GM18909 (cell line): ENCODE results near the gene RNF213.
"Not testable (repeated sequence)": the region's sequence is repeated elsewhere in the genome, so short reads cannot be mapped to it uniquely, and the experiment has no call there.

Experiments used
- ATAC-seq: cut with Tn5 transposase; IDR thresholded peaks from one replicate; pipeline ENCODE4 v1.9.1; 2021; ENCODE audit warnings: mild to moderate bottlenecking; ENCODE audit not compliant: unreplicated experiment, poor library complexity

The RNF213 gene

GRCh38 chr17:80407917-80408316 lies 147.3 kb downstream of the RNF213 start:
- ATAC-seq: not testable (repeated sequence)

GRCh38 chr17:80408872-80409271 lies 148.2 kb downstream of the RNF213 start:
- ATAC-seq: no peak

DNA sequence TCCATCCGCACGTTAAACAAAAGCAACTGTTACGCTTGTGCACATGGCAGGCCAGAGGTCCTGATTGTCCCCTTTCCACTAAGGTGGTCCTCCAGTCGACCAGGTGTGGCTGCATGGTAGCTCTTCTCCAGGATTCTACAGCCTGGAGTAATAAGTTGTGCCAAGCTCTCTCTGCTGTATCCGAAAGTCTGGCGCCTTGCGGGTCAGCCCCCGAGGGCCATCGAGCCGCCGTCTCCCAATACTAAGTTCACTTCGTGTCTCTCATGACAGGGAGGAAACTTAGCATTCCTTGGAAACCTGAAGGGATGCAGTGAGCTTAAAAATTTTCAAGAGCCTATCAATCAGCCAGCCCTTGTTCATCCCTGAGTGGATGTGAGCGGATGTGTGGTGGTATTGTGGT lies 149.0 kb downstream of the RNF213 start:
- no peak for ATAC-seq

GRCh38 chr17:80410441-80411087 lies 149.9 kb downstream of the RNF213 start:
- not testable (repeated sequence) for ATAC-seq

DNA sequence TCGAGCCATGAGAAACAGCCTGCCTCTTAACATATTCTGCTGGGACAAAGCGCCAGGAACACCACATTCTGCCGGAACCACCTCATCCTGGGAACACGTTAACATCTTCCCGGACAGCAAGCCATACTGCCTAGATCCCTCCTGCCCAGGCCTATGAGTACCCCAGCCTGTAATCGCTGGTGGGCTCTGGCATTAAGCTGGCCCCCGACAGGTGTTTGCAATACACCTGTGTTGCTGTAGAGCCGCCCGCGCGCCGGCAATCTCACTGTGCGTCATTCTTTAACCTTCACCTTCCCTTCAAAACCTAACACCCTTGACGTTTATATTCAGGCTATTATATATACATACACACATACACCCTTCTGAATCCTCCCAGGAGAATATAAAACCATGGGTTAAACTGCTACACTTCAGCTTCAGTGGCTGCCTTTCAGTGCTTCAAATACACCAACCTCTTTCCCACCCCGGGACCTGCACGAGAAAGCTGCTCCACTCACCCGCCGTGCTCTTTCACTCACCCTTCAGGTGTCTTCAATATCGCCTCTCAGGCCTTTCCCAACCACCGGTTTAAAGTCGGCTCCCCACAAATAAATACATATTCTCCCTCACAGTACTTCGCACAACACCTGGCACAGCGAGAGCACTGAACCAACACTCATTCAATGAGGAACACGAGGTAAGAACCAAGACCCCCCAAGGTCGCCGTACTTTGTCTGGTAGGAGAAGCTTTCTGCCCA lies 153.3 kb downstream of the RNF213 start:
- no peak for ATAC-seq

DNA sequence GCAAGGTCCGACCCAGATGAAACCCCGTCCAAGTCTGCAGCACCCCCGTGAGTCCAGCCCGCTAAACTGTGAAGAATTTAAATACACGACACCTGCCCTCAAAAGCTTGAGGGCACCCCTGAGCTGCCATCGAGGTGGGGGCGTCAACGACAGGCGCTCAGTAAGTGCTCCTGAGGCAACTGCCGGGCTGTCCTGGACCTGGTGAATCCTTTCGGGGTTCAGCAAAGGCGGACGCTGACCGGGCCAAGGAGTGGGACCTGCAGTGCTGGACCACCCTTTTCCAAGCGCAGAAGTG lies 153.8 kb downstream of the RNF213 start:
- peak; percentile 7 for ATAC-seq

DNA sequence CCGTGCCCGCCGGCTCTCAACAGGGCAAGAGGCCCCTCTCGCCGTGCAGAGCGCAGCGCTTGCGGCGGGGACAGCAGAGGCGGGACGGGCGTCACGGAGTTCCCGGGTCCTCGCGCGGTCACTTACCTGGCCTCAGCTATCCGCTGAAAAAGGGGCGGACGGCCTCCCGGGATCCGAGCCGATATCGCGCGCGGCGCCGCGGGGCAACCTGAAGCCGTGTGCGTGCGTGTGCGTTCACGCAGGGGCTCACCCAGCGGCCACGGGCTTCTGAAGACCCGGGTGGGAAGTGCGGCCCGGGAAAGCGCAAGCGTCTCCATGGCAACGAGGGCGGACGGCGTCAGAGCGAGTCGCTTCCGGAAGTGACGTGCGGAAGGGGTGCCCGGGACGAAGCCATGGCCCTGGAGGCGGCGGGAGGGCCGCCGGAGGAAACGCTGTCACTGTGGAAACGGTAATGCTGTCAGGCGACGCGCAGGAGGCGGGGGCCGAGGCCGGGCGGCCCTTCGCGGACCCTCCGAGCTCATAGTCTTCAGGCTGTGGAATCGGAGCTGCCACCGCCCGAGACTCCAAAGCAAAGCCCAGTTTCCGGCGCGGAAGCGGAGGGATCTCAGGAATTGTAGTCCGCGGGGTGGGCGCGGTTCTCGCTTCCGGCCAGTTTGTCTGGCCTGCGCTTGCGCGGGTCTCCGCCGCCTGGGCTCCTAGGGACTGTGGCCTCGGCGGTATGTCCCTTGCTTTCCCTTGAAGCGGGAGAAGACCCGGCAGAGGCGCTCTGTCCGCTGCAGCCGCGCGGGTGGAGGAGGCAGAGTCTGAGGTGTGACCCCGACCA lies 154.4 kb downstream of the RNF213 start, which contains the start of gene ENDOV:
TSS of gene ENDOV (plus strand) at position 365 of the 823 bp plus-strand sequence. CDS start at position 393, 28 bp downstream.
- ATAC-seq: peak; percentile 88

- peak; percentile 22 for ATAC-seq
Measured at GRCh38 chr17:80415626-80416137, 155.0 kb downstream of the RNF213 start.

DNA sequence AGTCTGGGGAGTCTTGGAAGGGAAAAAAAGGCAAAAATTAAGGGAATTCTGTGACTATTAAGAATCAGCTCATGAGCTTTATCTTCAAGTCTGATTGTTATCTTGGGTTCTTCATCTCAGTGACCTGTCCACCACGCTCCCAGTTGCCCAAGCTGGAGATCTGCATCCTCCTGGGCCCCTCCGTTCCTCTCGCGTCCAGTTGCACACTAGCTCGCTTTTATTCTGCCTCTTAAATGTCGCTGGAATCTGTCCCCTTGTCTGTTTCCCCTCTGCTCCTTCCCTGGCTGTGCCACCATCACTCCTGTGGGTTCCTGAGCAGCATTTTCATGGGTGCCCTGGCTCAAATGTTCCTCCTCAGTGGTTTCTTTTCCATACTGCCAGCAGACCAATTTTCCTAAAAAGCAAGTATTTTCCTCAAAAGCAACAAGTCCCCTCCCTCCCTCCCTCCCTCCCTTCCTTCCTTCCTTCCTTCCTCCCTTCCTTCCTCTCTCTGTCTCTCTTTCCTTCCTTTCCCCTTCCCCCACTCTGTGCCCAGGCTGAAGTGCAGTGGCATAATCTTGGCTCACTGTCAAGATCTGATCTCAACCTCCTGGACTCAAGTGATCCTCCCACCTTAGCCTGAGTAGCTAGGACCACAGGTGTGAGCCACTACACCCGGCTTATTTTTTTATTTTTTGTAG lies 155.7 kb downstream of the RNF213 start:
- ATAC-seq: no peak

GRCh38 chr17:80416940-80417293 lies 156.3 kb downstream of the RNF213 start:
- ATAC-seq: no peak

- no peak for ATAC-seq
Measured at GRCh38 chr17:80418589-80418988, 157.9 kb downstream of the RNF213 start.

- ATAC-seq: no peak
Measured at GRCh38 chr17:80419255-80419654, 158.6 kb downstream of the RNF213 start.

DNA sequence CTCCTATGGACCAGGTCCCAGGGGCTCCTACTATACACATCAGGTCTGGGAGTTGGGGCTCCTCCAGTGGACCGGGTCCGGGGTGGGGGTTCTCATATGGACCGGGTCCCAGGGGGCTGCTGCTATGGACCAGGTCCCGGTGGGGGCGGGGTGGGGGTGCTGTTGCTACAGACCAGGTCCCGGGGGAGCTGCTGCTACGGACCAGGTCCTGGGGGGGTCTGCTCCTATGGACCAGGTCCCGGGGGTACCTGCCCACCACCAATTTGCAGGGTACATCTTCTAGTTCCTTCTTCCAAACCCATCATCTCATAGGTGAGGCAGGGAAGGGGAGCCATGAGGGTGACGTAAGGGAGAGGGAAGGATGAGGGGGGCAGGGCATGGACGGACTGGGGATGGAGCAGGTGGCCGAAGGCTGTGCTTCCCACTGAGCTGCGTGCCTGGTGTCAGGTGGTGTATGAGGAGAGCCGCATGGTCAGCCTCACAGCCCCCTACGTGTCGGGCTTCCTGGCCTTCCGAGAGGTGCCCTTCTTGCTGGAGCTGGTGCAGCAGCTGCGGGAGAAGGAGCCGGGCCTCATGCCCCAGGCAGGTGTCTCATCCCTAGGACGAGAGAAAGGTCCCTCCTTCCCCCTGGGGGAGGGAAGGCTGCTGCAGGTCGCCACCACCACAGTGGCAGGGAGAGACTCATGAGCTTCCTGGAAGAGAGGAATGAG lies 160.9 kb downstream of the RNF213 start:
- ATAC-seq: no peak

- no peak for ATAC-seq
Measured at GRCh38 chr17:80422276-80422675, 161.6 kb downstream of the RNF213 start.

- ATAC-seq: no peak
Measured at GRCh38 chr17:80422981-80423380, 162.3 kb downstream of the RNF213 start.

- ATAC-seq: no peak
Measured at GRCh38 chr17:80423536-80424225, 163.0 kb downstream of the RNF213 start.

GRCh38 chr17:80424261-80424660 lies 163.6 kb downstream of the RNF213 start:
- ATAC-seq: no peak

DNA sequence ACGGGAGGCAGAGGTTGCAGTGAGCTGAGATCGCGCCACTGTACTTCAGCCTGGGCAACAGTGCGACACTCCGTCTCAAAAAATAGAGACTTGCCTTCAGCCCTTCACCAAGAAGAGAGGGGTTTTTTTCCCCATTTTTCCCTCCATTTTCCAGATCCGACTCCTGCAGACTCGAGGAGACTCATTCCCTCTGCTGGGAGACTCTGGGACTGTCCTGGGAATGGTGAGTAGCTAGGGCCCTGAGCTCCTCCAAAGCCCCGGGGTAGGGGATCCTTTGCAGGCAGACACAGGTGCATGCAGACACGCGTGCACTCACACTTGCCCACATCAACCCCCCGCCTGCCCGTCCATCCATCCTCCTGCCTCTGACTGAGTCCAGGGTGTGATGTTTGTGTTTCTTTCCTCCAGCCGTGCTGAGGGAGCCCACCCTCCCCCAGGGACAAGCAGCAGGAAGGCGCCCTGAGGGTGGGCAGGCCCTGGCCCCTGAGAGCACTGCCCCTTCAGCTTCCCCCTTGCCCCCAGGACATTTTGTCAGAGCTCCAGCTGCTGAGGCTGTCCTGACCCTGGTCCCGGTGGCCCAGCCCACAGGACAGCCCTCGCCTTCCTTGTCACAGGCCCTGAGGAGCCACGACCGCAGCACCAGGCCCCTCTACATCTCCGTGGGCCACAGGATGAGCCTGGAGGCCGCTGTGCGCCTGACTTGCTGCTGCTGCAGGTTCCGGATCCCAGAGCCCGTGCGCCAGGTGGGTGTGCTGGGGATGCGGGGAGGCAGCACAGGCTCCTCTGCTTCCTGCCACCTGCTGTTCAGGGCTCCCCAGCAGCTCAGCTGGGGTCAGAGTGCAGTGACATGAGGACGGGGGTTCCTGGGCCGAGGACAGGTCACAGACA lies 164.5 kb downstream of the RNF213 start:
- no peak for ATAC-seq
